Thyroid gland (tissue), 4 donors: ENCODE data around the gene EXOSC3.
"Not testable (repeated sequence)": the region's sequence is repeated elsewhere in the genome, so short reads cannot be mapped to it uniquely, and the experiment has no call there.

ENCODE experiments used
- POLR2A ChIP-seq, 2 donors: fragments of 450-650 bp; IDR thresholded peaks; one replicate each; pipeline ENCODE4 v1.6.1; 2017; ENCODE audit warnings: antibody characterized with exemption in 2 of 2, mild to moderate bottlenecking in 2 of 2, moderate library complexity in 1 of 2
- TF ChIP-seq, protein P1 (sequence below), 6 experiments: fragments of 200-600 bp in 3 of 6; fragments of 450-650 bp in 3 of 6; sonication (generic) in 3 of 6; IDR thresholded peaks; one replicate each; pipeline ENCODE4 v1.5.1; 2016 to 2019; ENCODE audit warnings: antibody characterized with exemption in 6 of 6, mild to moderate bottlenecking in 2 of 6, inconsistent platforms in 1 of 6, moderate library complexity in 1 of 6

DNA sequence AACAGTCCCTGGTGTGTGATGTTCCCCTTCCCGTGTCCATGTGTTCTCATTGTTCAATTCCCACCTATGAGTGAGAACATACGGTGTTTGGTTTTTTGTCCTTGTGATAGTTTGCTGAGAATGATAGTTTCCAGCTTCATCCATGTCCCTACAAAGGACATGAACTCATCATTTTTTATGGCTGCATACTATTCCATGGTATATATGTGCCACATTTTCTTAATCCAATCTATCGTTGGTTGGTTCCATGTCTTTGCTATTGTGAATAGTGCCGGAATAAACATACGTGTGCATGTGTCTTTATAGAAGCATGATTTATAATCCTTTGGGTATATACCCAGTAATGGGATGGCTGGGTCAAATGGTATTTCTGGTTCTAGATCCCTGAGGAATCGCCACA, 19.6 kb downstream of the EXOSC3 start:
- TF ChIP-seq, protein P1, sequence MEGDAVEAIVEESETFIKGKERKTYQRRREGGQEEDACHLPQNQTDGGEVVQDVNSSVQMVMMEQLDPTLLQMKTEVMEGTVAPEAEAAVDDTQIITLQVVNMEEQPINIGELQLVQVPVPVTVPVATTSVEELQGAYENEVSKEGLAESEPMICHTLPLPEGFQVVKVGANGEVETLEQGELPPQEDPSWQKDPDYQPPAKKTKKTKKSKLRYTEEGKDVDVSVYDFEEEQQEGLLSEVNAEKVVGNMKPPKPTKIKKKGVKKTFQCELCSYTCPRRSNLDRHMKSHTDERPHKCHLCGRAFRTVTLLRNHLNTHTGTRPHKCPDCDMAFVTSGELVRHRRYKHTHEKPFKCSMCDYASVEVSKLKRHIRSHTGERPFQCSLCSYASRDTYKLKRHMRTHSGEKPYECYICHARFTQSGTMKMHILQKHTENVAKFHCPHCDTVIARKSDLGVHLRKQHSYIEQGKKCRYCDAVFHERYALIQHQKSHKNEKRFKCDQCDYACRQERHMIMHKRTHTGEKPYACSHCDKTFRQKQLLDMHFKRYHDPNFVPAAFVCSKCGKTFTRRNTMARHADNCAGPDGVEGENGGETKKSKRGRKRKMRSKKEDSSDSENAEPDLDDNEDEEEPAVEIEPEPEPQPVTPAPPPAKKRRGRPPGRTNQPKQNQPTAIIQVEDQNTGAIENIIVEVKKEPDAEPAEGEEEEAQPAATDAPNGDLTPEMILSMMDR (IDR thresholded peaks at IDR 0.05) = not testable (repeated sequence)
- not testable (repeated sequence) for TF ChIP-seq POLR2A (IDR thresholded peaks at IDR 0.05)
